ENCODE measurements around the gene XAF1. TPM values are rescaled to one million over a fixed set of nuclear protein-coding genes. Genes with fewer than 3 reads are reported as not detected.

Gene XAF1
- total and polyA plus RNA-seq, 12 donors = 12.7 to 73.4 (median 21.1) TPM

GRCh38 chr17:6748617-6749016 lies 7.2 kb upstream of the XAF1 start:
- no peak for TF ChIP-seq CTCF (IDR thresholded peaks at IDR 0.05)
- no peak for TF ChIP-seq POLR2A (IDR thresholded peaks at IDR 0.05)
- intact Hi-C loops (cut with DNase I) = no loop called here

GRCh38 chr17:6749519-6749918 lies 6.3 kb upstream of the XAF1 start:
- no peak for TF ChIP-seq POLR2A (IDR thresholded peaks at IDR 0.05)
- TF ChIP-seq CTCF (IDR thresholded peaks at IDR 0.05) = no peak
- Histone ChIP-seq H3K4me3 (no peak overlapping the region), H3K27me3 (no peaks in the 10 kb centered on the region), H3K4me1 (replicated peaks in 1 of 2) (peaks cover 21 to 23% of the 10 kb centered on the region in 2 donors), H3K36me3 (replicated peaks in 1 of 2) (no peaks in the 10 kb centered on the region), H3K27ac (no peak overlapping the region), H3K9me3 (replicated peaks in 1 of 3) (no peaks in the 10 kb centered on the region)
- DNase-seq = no peak
- intact Hi-C loops (cut with DNase I) = no loop called here
- 86 to 93% (median 92%) methylated on average over 6 of the region's 6 CpGs for WGBS, 4 donors

More at GRCh38 chr17:6748617-6749016, 7.2 kb upstream of the XAF1 start:
- no peak overlapping the region for H3K4me3 ChIP-seq
- H3K27me3 ChIP-seq = no peaks in the 10 kb centered on the region
- no peaks in the 10 kb centered on the region for H3K9me3 ChIP-seq (replicated peaks in 1 of 3)
- DNase-seq = no peak
- H3K4me1 ChIP-seq (replicated peaks in 1 of 2) = peaks cover 21% of the 10 kb centered on the region in 2 donors
- no peaks in the 10 kb centered on the region for H3K36me3 ChIP-seq (replicated peaks in 1 of 2)
- no peak overlapping the region for H3K27ac ChIP-seq

GRCh38 chr17:6752068-6752909 lies 3.6 kb upstream of the XAF1 start:
- Histone ChIP-seq H3K27me3 (no peaks in the 10 kb centered on the region), H3K4me1 (replicated peaks in 1 of 2) (peaks cover 25 to 46% of the 10 kb centered on the region in 2 donors), H3K9me3 (replicated peaks in 1 of 3) (no peaks in the 10 kb centered on the region), H3K27ac (peak overlapping the region; percentile 33 to 94 (median 68)), H3K36me3 (replicated peaks in 1 of 2) (no peaks in the 10 kb centered on the region), H3K4me3 (no peak overlapping the region)
- 24 to 30% (median 26%) methylated on average over 7 of the region's 7 CpGs for WGBS, 4 donors
- TF ChIP-seq POLR2A (IDR thresholded peaks at IDR 0.05) (no peak), CTCF (IDR thresholded peaks at IDR 0.05) (peak in 1 of 6 experiments; percentile 11)
- intact Hi-C loops (cut with DNase I) = no loop called here
- DNase-seq = peak; percentile 34 to 74 (median 67)

GRCh38 chr17:6753006-6753445 lies 2.8 kb upstream of the XAF1 start:
- intact Hi-C loops (cut with DNase I) = no loop called here
- no peaks in the 10 kb centered on the region for H3K9me3 ChIP-seq (replicated peaks in 1 of 3)
- 11 to 19% (median 15%) methylated on average over 9 of the region's 9 CpGs for WGBS, 4 donors
- DNase-seq = peak; percentile 48 to 86 (median 70)
- no peak overlapping the region for H3K4me3 ChIP-seq
- TF ChIP-seq POLR2A (IDR thresholded peaks at IDR 0.05) (no peak), CTCF (IDR thresholded peaks at IDR 0.05) (no peak)
- no peaks in the 10 kb centered on the region for H3K36me3 ChIP-seq (replicated peaks in 1 of 2)
- no peaks in the 10 kb centered on the region for H3K27me3 ChIP-seq
- peak overlapping the region; percentile 33 to 94 (median 68) for H3K27ac ChIP-seq
- peaks cover 25 to 48% of the 10 kb centered on the region in 2 donors for H3K4me1 ChIP-seq (replicated peaks in 1 of 2)
